ENCODE data around the gene PAFAH2. TPM values are rescaled to one million over a fixed set of nuclear protein-coding genes. Genes with fewer than 3 reads are reported as not detected.

Gene PAFAH2
- 1 to 10 TPM; 6.6 to 7.9 TPM for total RNA-seq

- ChIA-PET POLR2A (interaction anchor here (0.5 to 1.8 kb wide), 7 partner anchors 93 to 753 kb away, joined by 3 to 27 read pairs (median 3); partner anchors contain the start of gene PAQR7), CTCF (interaction anchor here (0.6 to 11.0 kb wide), 39 partner anchors 11 to 1538 kb away, joined by 3 to 257 read pairs (median 4); partner anchors contain the start of genes MTFR1L, PAQR7 and STMN1)
- Mint-ChIP-seq H3K27ac (peak within 1 kb of the TSS; percentile 98), H3K36me3 (ENCODE audit: low read depth) (no peaks in the 10 kb centered on the region), H3K9me3 (ENCODE audit: low read depth) (no peaks in the 10 kb centered on the region), H3K4me3 (peak within 1 kb of the TSS; percentile 98), H3K27me3 (no peaks in the 10 kb centered on the region), H3K4me1 (peaks cover 28% of the 10 kb centered on the region)
- DNase-seq: peak; percentile 99
- intact Hi-C loops (cut with DNase I, micrococcal nuclease): loop anchor here (1.0 to 10.0 kb wide), 18 partner anchors 27 to 1251 kb away; partner anchors contain the start of genes AUNIP (in 1 of the 2), CEP85 (in 1 of the 2), CLIC4 (in 1 of the 2) and HMGN2 (in 1 of the 2)
- ATAC-seq: peak; percentile 98
Observed at GRCh38 chr1:25997828-25998761, at the start of gene PAFAH2. TSS of gene PAFAH2 (minus strand) at chr1:25998063. CDS start at chr1:25990816, 7,247 bp downstream.

GRCh38 chr1:26047278-26047874 lies 49.5 kb upstream of the PAFAH2 start:
- DNase-seq: no peak
- Mint-ChIP-seq H3K9me3 (ENCODE audit: low read depth) (no peaks in the 10 kb centered on the region), H3K27ac (no peak overlapping the region), H3K36me3 (ENCODE audit: low read depth) (no peaks in the 10 kb centered on the region), H3K4me3 (no peak overlapping the region), H3K27me3 (peaks cover 54% of the 10 kb centered on the region), H3K4me1 (peaks cover 2% of the 10 kb centered on the region)
- intact Hi-C loops (cut with DNase I, micrococcal nuclease): no loop called here
- no peak for ATAC-seq
- ChIA-PET POLR2A (interaction anchor here (0.7 kb wide), 1 partner anchor 12 kb away, joined by 5 read pairs; no protein-coding TSS in a partner anchor), CTCF (interaction anchor here (0.7 kb wide), 1 partner anchor 99 kb away, joined by 3 read pairs; no protein-coding TSS in a partner anchor)

GRCh38 chr1:26046246-26047095 lies 48.6 kb upstream of the PAFAH2 start:
- CTCF ChIA-PET: interaction anchor here (1.4 kb wide), 2 partner anchors 11 to 151 kb away, joined by 3 to 4 read pairs; no protein-coding TSS in a partner anchor
- Mint-ChIP-seq H3K27ac (no peak overlapping the region), H3K9me3 (ENCODE audit: low read depth) (no peaks in the 10 kb centered on the region), H3K36me3 (ENCODE audit: low read depth) (no peaks in the 10 kb centered on the region), H3K27me3 (peaks cover 51% of the 10 kb centered on the region), H3K4me3 (no peak overlapping the region), H3K4me1 (peaks cover 2% of the 10 kb centered on the region)
- POLR2A ChIA-PET: no interaction called here
- no peak for DNase-seq
- intact Hi-C loops (cut with DNase I, micrococcal nuclease): no loop called here
- ATAC-seq: no peak

GRCh38 chr1:26045722-26046245 lies 47.9 kb upstream of the PAFAH2 start, which contains the start of gene SLC30A2:
TSS of gene SLC30A2 (minus strand) at chr1:26046118. CDS start at chr1:26045896, 222 bp downstream.
- Mint-ChIP-seq H3K4me3 (no peak within 1 kb of the TSS), H3K27ac (no peak within 1 kb of the TSS), H3K9me3 (ENCODE audit: low read depth) (no peaks in the 10 kb centered on the region), H3K4me1 (peaks cover 2% of the 10 kb centered on the region), H3K27me3 (peaks cover 48% of the 10 kb centered on the region), H3K36me3 (ENCODE audit: low read depth) (no peaks in the 10 kb centered on the region)
- ATAC-seq (no peak), DNase-seq (peak; percentile 22)
- ChIA-PET POLR2A (no interaction called here), CTCF (interaction anchor here (1.4 kb wide), 2 partner anchors 11 to 150 kb away, joined by 3 to 4 read pairs; no protein-coding TSS in a partner anchor)
- intact Hi-C loops (cut with DNase I, micrococcal nuclease): no loop called here

- POLR2A ChIA-PET: no interaction called here
- Mint-ChIP-seq H3K4me1 (peaks cover 2% of the 10 kb centered on the region), H3K9me3 (ENCODE audit: low read depth) (no peaks in the 10 kb centered on the region), H3K36me3 (ENCODE audit: low read depth) (no peaks in the 10 kb centered on the region), H3K27ac (no peak overlapping the region), H3K27me3 (peaks cover 46% of the 10 kb centered on the region), H3K4me3 (no peak overlapping the region)
- CTCF ChIA-PET: interaction anchor here (0.6 to 1.4 kb wide), 4 partner anchors 10 to 1186 kb away, joined by 3 to 4 read pairs (median 4); no protein-coding TSS in a partner anchor
- intact Hi-C loops (cut with DNase I, micrococcal nuclease): no loop called here
- DNase-seq: no peak
- ATAC-seq: no peak
Observed at GRCh38 chr1:26044971-26045721, 47.3 kb upstream of the PAFAH2 start.

GRCh38 chr1:26044414-26044813 lies 46.6 kb upstream of the PAFAH2 start:
- intact Hi-C loops (cut with DNase I, micrococcal nuclease): no loop called here
- ChIA-PET CTCF (interaction anchor here (0.6 to 1.0 kb wide), 2 partner anchors 100 to 1185 kb away, joined by 3 to 4 read pairs; no protein-coding TSS in a partner anchor), POLR2A (no interaction called here)
- ATAC-seq (no peak), DNase-seq (no peak)
- no peak overlapping the region for H3K4me3 Mint-ChIP-seq
- H3K27ac Mint-ChIP-seq: no peak overlapping the region
- peaks cover 2% of the 10 kb centered on the region for H3K4me1 Mint-ChIP-seq
- H3K27me3 Mint-ChIP-seq: peaks cover 42% of the 10 kb centered on the region
- H3K9me3 Mint-ChIP-seq (ENCODE audit: low read depth): no peaks in the 10 kb centered on the region
- H3K36me3 Mint-ChIP-seq (ENCODE audit: low read depth): no peaks in the 10 kb centered on the region

- ATAC-seq: no peak
Observed at GRCh38 chr1:26043765-26044164, 45.9 kb upstream of the PAFAH2 start.

GRCh38 chr1:26041978-26042377 lies 44.1 kb upstream of the PAFAH2 start:
- CTCF ChIA-PET: interaction anchor here (0.8 to 1.4 kb wide), 3 partner anchors 146 to 211 kb away, joined by 3 to 4 read pairs (median 3); partner anchors contain the start of gene CEP85
- no peak overlapping the region for H3K4me3 Mint-ChIP-seq

More at GRCh38 chr1:26043765-26044164, 45.9 kb upstream of the PAFAH2 start:
- Mint-ChIP-seq H3K9me3 (ENCODE audit: low read depth) (no peaks in the 10 kb centered on the region), H3K27ac (no peak overlapping the region), H3K36me3 (ENCODE audit: low read depth) (no peaks in the 10 kb centered on the region), H3K4me1 (peaks cover 2% of the 10 kb centered on the region), H3K4me3 (no peak overlapping the region), H3K27me3 (peaks cover 37% of the 10 kb centered on the region)
- intact Hi-C loops (cut with DNase I, micrococcal nuclease): no loop called here
- no peak for DNase-seq
- POLR2A ChIA-PET: interaction anchor here (0.6 kb wide), 1 partner anchor 20 kb away, joined by 3 read pairs; no protein-coding TSS in a partner anchor
- CTCF ChIA-PET: interaction anchor here (0.5 kb wide), 2 partner anchors 17 to 22 kb away, joined by 3 to 5 read pairs; partner anchors contain the start of gene EXTL1

GRCh38 chr1:26041401-26041800 lies 43.5 kb upstream of the PAFAH2 start:
- no peak overlapping the region for H3K4me3 Mint-ChIP-seq
- H3K4me1 Mint-ChIP-seq: peaks cover 4% of the 10 kb centered on the region
- ATAC-seq (no peak), DNase-seq (no peak)
- peaks cover 21% of the 10 kb centered on the region for H3K27me3 Mint-ChIP-seq
- ChIA-PET POLR2A (interaction anchor here (0.6 to 0.7 kb wide), 2 partner anchors 149 to 195 kb away, joined by 9 to 13 read pairs; no protein-coding TSS in a partner anchor), CTCF (interaction anchor here (1.1 to 1.4 kb wide), 2 partner anchors 146 to 192 kb away, joined by 3 to 4 read pairs; partner anchors contain the start of gene CEP85)
- no peaks in the 10 kb centered on the region for H3K36me3 Mint-ChIP-seq (ENCODE audit: low read depth)
- intact Hi-C loops (cut with DNase I, micrococcal nuclease): no loop called here
- H3K9me3 Mint-ChIP-seq (ENCODE audit: low read depth): no peaks in the 10 kb centered on the region
- no peak overlapping the region for H3K27ac Mint-ChIP-seq

More at GRCh38 chr1:26041978-26042377, 44.1 kb upstream of the PAFAH2 start:
- POLR2A ChIA-PET: interaction anchor here (0.6 kb wide), 1 partner anchor 195 kb away, joined by 9 read pairs; no protein-coding TSS in a partner anchor
- intact Hi-C loops (cut with DNase I, micrococcal nuclease): no loop called here
- peaks cover 25% of the 10 kb centered on the region for H3K27me3 Mint-ChIP-seq
- H3K4me1 Mint-ChIP-seq: peaks cover 2% of the 10 kb centered on the region
- ATAC-seq (no peak), DNase-seq (no peak)
- H3K27ac Mint-ChIP-seq: no peak overlapping the region
- H3K9me3 Mint-ChIP-seq (ENCODE audit: low read depth): no peaks in the 10 kb centered on the region
- no peaks in the 10 kb centered on the region for H3K36me3 Mint-ChIP-seq (ENCODE audit: low read depth)

Measured in activated CD4-positive, alpha-beta T cell treated with anti-CD3 and anti-CD28 coated beads for 36 hours (primary cell).